Epithelial cell of proximal tubule (primary cell): ENCODE measurements around the gene AIF1. TPM values are rescaled to one million over a fixed set of nuclear protein-coding genes. Genes with fewer than 3 reads are reported as not detected.

ENCODE experiments used
- DNase-seq: peaks from one replicate; pipeline ENCODE4 v3.0.0-alpha.2; 2011; ENCODE audit warnings: low read depth
- H3K4me3 ChIP-seq: 2 replicates; pipeline ENCODE4 v1.5.1; 2011; ENCODE audit warnings: low read depth, mild to moderate bottlenecking, low read length
- total RNA-seq: library from RNA; depleted of rRNA; stranded (reverse); fragments of >200 nt; gene quantifications from 2 replicates; pipeline ENCODE4 v1.2.3, GENCODE V29; 2015
- TF ChIP-seq, protein P1 (sequence below): conservative IDR thresholded peaks from 2 replicates; pipeline ENCODE4 v1.5.1; 2012; ENCODE audit warnings: low read depth, mild to moderate bottlenecking, low read length

AIF1 gene
- total RNA-seq, 1 donor from 2014 or later, result not detected

GRCh38 chr6:31661262-31662123 lies 46.5 kb downstream of the AIF1 start:
- peak overlapping the region; percentile 85 for H3K4me3 ChIP-seq
- DNase-seq, result no peak
- TF ChIP-seq, protein P1, sequence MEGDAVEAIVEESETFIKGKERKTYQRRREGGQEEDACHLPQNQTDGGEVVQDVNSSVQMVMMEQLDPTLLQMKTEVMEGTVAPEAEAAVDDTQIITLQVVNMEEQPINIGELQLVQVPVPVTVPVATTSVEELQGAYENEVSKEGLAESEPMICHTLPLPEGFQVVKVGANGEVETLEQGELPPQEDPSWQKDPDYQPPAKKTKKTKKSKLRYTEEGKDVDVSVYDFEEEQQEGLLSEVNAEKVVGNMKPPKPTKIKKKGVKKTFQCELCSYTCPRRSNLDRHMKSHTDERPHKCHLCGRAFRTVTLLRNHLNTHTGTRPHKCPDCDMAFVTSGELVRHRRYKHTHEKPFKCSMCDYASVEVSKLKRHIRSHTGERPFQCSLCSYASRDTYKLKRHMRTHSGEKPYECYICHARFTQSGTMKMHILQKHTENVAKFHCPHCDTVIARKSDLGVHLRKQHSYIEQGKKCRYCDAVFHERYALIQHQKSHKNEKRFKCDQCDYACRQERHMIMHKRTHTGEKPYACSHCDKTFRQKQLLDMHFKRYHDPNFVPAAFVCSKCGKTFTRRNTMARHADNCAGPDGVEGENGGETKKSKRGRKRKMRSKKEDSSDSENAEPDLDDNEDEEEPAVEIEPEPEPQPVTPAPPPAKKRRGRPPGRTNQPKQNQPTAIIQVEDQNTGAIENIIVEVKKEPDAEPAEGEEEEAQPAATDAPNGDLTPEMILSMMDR, result no peak

DNA sequence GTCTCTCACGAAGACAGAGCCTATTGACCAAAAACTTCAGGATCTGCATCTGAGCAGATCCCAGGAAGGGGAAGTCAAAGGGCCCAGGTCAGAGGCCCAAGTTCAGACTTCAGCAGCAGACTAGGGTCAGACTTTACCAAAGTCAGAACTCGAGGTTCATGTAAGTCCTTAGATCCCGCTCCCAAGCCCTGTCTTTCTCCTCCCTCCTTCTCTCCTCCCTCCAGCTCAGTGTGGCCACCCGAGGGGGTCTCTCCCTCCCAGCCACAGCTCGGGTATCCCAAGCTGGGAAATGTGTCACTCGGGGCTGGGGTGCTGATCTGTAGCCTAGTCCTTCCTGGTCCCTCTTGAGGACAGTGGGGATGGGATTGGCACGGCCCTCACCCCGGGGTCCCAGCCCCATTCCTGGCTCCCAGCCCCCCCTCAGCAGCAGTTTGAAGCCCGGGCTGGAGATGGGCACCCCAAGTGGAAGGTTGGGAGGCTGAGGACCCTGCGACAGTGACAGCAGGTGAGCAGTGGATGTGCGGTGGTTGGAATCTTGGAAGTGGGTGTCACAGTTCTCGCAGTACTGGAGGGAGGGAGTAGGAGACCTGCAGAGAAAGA lies 47.2 kb downstream of the AIF1 start:
- TF ChIP-seq, protein P1, result no peak
- DNase-seq, result no peak
- no peak overlapping the region for H3K4me3 ChIP-seq

- DNase-seq, result no peak
- H3K4me3 ChIP-seq, result peak overlapping the region; percentile 98
- TF ChIP-seq, protein P1, result no peak
These were observed 48.3 kb downstream of the AIF1 start for GRCh38 chr6:31663126-31663960.

GRCh38 chr6:31663961-31664789 lies 49.1 kb downstream of the AIF1 start:
- TF ChIP-seq, protein P1, result no peak
- DNase-seq, result no peak
- peak overlapping the region; percentile 98 for H3K4me3 ChIP-seq

DNA sequence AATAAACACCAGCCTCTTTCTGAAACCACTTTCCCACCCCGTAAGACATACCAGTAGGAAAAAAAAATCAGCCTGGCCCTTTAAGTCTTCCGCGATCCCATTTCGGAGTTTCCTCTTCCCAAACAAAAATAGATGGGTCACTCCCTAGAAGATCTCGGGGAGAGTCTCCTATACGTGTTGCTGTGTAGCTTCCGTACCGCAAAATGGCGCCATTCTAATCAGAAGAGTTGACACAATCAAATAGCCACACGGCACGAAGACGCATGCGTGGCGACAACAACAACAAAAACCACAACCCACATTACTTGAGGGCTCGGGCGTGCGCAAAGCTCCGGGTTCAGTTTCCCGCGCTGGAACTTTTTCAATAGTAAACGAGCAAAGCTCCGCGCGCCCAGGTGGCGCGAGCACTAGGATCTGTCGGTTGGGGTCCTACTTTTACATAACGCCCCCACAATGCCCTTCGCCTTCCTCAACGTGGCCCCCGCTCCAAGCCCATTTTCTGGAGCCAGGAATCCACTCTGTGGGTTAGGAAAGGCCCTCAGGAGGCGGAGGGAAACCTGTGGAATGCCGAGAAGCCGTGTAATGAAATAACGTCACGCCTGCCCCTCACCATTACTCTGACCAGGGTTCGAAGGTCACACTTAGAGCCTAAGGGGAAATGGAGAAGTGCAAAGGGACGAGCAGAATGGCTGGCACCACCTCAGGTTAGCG lies 49.9 kb downstream of the AIF1 start, which contains the start of gene GPANK1:
TSS of gene GPANK1 (minus strand) at position 208 of the 711 bp plus-strand sequence. CDS start 519 bp downstream, outside the sequence.
- peak; percentile 62 for DNase-seq
- TF ChIP-seq, protein P1, result no peak
- peak within 1 kb of the TSS; percentile 98 for H3K4me3 ChIP-seq
